ENCODE measurements around the gene RFTN1.

The RFTN1 gene

GRCh38 chr3:16350597-16351318, 162.7 kb downstream of the RFTN1 start:
- no peak for DNase-seq

GRCh38 chr3:16349986-16350596, 163.4 kb downstream of the RFTN1 start:
- no peak for DNase-seq

- DNase-seq = no peak
Measured at GRCh38 chr3:16347548-16347947, 166.0 kb downstream of the RFTN1 start.

GRCh38 chr3:16346413-16347081, 167.0 kb downstream of the RFTN1 start:
- no peak for DNase-seq

GRCh38 chr3:16343101-16343500, 170.4 kb downstream of the RFTN1 start:
- DNase-seq = no peak

- DNase-seq = peak; percentile 46 to 55
Measured at GRCh38 chr3:16338999-16339398, 174.5 kb downstream of the RFTN1 start.

GRCh38 chr3:16337856-16338540, 175.5 kb downstream of the RFTN1 start:
- DNase-seq = peak; percentile 62 to 66

- no peak for DNase-seq
Measured at GRCh38 chr3:16336825-16337224, 176.7 kb downstream of the RFTN1 start.

- DNase-seq = no peak
Measured at GRCh38 chr3:16335772-16336645, 177.5 kb downstream of the RFTN1 start.

GRCh38 chr3:16335333-16335732, 178.2 kb downstream of the RFTN1 start:
- DNase-seq = no peak

- DNase-seq = no peak
Measured at GRCh38 chr3:16334909-16335308, 178.6 kb downstream of the RFTN1 start.

GRCh38 chr3:16332904-16333426, 180.5 kb downstream of the RFTN1 start:
- no peak for DNase-seq

- DNase-seq = no peak
Measured at GRCh38 chr3:16331319-16331883, 182.1 kb downstream of the RFTN1 start.

- DNase-seq = no peak
Measured at GRCh38 chr3:16330351-16330750, 183.1 kb downstream of the RFTN1 start.

- no peak for DNase-seq
Measured at GRCh38 chr3:16329826-16330129, 183.7 kb downstream of the RFTN1 start.

- no peak for DNase-seq
Measured at GRCh38 chr3:16329036-16329825, 184.3 kb downstream of the RFTN1 start.

- no peak for DNase-seq
Measured at GRCh38 chr3:16328124-16328523, 185.4 kb downstream of the RFTN1 start.

GRCh38 chr3:16326724-16327349, 186.7 kb downstream of the RFTN1 start:
- no peak for DNase-seq

- DNase-seq = no peak
Measured at GRCh38 chr3:16325850-16326249, 187.6 kb downstream of the RFTN1 start.

GRCh38 chr3:16323737-16324136, 189.8 kb downstream of the RFTN1 start:
- no peak for DNase-seq

GRCh38 chr3:16322189-16322588, 191.3 kb downstream of the RFTN1 start:
- no peak for DNase-seq

All from CD4-positive, alpha-beta T cell treated with Interleukin-4 for 1 hour (primary cell).